GM12878 (cell line): ENCODE data around the gene CCDC74A.
"Not testable (repeated sequence)": the region's sequence is repeated elsewhere in the genome, so short reads cannot be mapped to it uniquely, and the experiment has no call there.

Source experiments
- CEBPB ChIP-seq, 2 experiments: fragments of 150-350 bp in 1 of 2; IDR thresholded peaks; 2 replicates each; pipeline ENCODE4 v1.6.1; 2012 to 2014; ENCODE audit warnings: low read depth in 2 of 2, low read length in 2 of 2, borderline replicate concordance in 1 of 2, inconsistent platforms in 1 of 2
- CHD2 ChIP-seq: IDR thresholded peaks from 2 replicates; pipeline ENCODE4 v1.6.1; 2011; ENCODE audit warnings: low read depth, low read length, improper control_type of control experiment, borderline replicate concordance
- JUNB ChIP-seq: IDR thresholded peaks from 2 replicates; pipeline ENCODE4 v1.6.1; 2016; ENCODE audit warnings: antibody characterized with exemption, mild to moderate bottlenecking
- SPI1 ChIP-seq: IDR thresholded peaks from 2 replicates; pipeline ENCODE4 v1.6.1; 2011; ENCODE audit warnings: low read depth, mild to moderate bottlenecking, low read length, moderate library complexity, borderline replicate concordance; ENCODE audit not compliant: insufficient read depth
- ZNF384 ChIP-seq: IDR thresholded peaks from 2 replicates; pipeline ENCODE4 v1.6.1; 2012; ENCODE audit warnings: low read depth, mild to moderate bottlenecking, low read length, improper control_type of control experiment, borderline replicate concordance
- TF ChIP-seq, protein P1 (sequence below), 3 experiments: IDR thresholded peaks in 2 of 3; conservative IDR thresholded peaks in 1 of 3; 2 replicates each; pipeline ENCODE4 v1.5.1; 2011; ENCODE audit warnings: low read depth in 3 of 3, low read length in 3 of 3, mild to moderate bottlenecking in 3 of 3, control low read depth in 2 of 3, moderate library complexity in 2 of 3, inconsistent platforms in 1 of 3, mixed read lengths in 1 of 3; ENCODE audit not compliant: control insufficient read depth in 2 of 3, insufficient read depth in 1 of 3; ENCODE audit errors: extremely low read depth in 1 of 3

DNA sequence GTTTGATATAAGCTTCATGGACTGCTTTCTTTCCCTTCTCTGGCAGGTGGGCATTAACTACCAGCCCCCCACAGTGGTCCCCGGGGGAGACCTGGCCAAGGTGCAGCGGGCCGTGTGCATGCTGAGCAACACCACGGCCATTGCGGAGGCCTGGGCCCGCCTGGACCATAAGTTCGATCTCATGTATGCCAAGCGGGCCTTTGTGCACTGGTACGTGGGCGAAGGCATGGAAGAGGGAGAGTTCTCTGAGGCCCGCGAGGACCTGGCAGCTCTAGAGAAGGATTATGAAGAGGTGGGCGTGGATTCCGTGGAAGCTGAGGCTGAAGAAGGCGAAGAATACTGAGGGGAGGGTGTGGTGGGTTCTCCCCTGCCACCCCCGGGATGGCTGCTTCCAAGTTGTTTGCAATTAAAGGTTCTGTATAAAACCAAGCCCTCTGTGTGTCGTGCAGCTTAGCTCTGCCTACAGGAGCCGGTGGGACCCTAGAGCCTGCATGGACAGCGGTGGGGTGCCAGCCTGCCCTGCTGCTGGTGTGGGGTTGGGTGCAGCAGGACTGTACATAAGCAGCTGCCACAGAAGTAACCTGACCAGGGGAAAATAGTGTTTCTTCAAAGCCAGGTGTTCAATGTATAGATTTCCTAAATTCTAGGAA, 45.1 kb upstream of the CCDC74A start:
- TF ChIP-seq CEBPB (IDR thresholded peaks at IDR 0.05; ENCODE audit: borderline replicate concordance in 1 of 2, low read depth in 2 of 2, low read length in 2 of 2); SPI1; ZNF384; CHD2; JUNB: not testable (repeated sequence)
- TF ChIP-seq, protein P1, sequence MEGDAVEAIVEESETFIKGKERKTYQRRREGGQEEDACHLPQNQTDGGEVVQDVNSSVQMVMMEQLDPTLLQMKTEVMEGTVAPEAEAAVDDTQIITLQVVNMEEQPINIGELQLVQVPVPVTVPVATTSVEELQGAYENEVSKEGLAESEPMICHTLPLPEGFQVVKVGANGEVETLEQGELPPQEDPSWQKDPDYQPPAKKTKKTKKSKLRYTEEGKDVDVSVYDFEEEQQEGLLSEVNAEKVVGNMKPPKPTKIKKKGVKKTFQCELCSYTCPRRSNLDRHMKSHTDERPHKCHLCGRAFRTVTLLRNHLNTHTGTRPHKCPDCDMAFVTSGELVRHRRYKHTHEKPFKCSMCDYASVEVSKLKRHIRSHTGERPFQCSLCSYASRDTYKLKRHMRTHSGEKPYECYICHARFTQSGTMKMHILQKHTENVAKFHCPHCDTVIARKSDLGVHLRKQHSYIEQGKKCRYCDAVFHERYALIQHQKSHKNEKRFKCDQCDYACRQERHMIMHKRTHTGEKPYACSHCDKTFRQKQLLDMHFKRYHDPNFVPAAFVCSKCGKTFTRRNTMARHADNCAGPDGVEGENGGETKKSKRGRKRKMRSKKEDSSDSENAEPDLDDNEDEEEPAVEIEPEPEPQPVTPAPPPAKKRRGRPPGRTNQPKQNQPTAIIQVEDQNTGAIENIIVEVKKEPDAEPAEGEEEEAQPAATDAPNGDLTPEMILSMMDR (IDR thresholded peaks at IDR 0.05 in 2 of 3, conservative IDR thresholded peaks at IDR 0.05 in 1 of 3; ENCODE audit: control insufficient read depth in 2 of 3, extremely low read depth in 1 of 3, insufficient read depth in 1 of 3, low read depth in 3 of 3, low read length in 3 of 3), result not testable (repeated sequence)
